ENCODE measurements around the gene CASZ1. TPM values are rescaled to one million over a fixed set of nuclear protein-coding genes. Genes with fewer than 3 reads are reported as not detected.

The CASZ1 gene
- total RNA-seq, 1 experiment from 2014 or later, result 11.7 TPM

DNA sequence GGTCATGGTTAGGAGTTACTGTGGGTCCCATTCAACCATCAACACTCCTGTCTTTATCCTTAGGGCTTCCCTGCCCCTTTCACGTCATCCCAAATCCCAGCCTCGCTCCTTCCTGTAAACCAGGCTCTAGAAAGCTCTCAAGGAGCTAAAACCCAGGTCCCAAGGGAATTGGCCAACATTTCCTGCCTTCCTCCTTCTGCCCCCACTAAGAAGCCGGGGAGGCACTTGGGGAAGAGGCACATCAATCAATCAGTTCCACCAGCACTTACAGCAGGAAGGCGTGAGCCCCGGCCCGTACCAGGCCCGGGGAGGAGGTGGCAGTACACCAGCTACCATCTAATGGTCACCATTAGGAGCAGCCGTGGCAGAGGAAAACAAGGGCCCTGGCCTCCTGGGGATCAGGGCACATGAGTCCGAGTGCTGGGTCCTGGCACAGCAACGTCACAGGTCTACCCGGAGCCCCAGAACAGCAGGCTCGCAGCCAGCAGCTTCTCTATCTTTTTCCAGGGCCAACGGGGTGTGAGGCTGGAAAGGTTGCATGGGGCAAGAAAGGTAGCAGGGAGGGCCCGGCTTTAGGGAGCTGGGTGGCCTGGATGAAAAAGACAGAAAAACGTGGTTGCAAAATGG is 108.6 kb downstream of the CASZ1 start (continued):
- TF ChIP-seq HMGXB4 (CRISPR knock-in tag; IDR thresholded peaks at IDR 0.05) (no peak), PRDM15 (CRISPR knock-in tag; IDR thresholded peaks at IDR 0.05) (no peak), KAT7 (CRISPR knock-in tag; IDR thresholded peaks at IDR 0.05; ENCODE audit: borderline replicate concordance) (no peak), SMAD4 (CRISPR knock-in tag; IDR thresholded peaks at IDR 0.05) (no peak), CREB1 (CRISPR knock-in tag; IDR thresholded peaks at IDR 0.05) (no peak), FOXJ3 (CRISPR knock-in tag; IDR thresholded peaks at IDR 0.05; ENCODE audit: borderline replicate concordance) (no peak), ZNF512 (CRISPR knock-in tag; IDR thresholded peaks at IDR 0.05; ENCODE audit: borderline replicate concordance) (no peak), ATF1 (CRISPR knock-in tag; IDR thresholded peaks at IDR 0.05) (no peak), MLX (CRISPR knock-in tag; IDR thresholded peaks at IDR 0.05) (no peak)

- Mint-ChIP-seq H3K4me1 (peaks cover 32% of the 10 kb centered on the region), H3K27me3 (ENCODE audit: low read depth) (no peaks in the 10 kb centered on the region), H3K36me3 (no peaks in the 10 kb centered on the region), H3K9me3 (no peaks in the 10 kb centered on the region), H3K4me3 (no peak overlapping the region), H3K27ac (peak overlapping the region; percentile 23; the same call in 1 of the 2 replicates)
- CTCF ChIA-PET, result interaction anchor here (0.7 to 1.8 kb wide), 3 partner anchors 10 to 223 kb away, joined by 3 to 4 read pairs (median 3); no protein-coding TSS in a partner anchor
- no peak for TF ChIP-seq HMGXB4 (CRISPR knock-in tag; IDR thresholded peaks at IDR 0.05)
- no peak for TF ChIP-seq ZNF121 (CRISPR knock-in tag; IDR thresholded peaks at IDR 0.05)
- no peak for TF ChIP-seq IRF2 (CRISPR knock-in tag; IDR thresholded peaks at IDR 0.05; ENCODE audit: borderline replicate concordance, low read depth)
- TF ChIP-seq IRF1 (CRISPR knock-in tag; IDR thresholded peaks at IDR 0.05), result no peak
- no peak for TF ChIP-seq OVOL2 (CRISPR knock-in tag; IDR thresholded peaks at IDR 0.05; ENCODE audit: borderline replicate concordance)
- TF ChIP-seq ZNF317 (CRISPR knock-in tag; IDR thresholded peaks at IDR 0.05; ENCODE audit: borderline replicate concordance, low read depth), result no peak
- TF ChIP-seq ELF4 (CRISPR knock-in tag; IDR thresholded peaks at IDR 0.05; ENCODE audit: low read depth), result no peak
- TF ChIP-seq USF2 (CRISPR knock-in tag; IDR thresholded peaks at IDR 0.05), result no peak
- TF ChIP-seq TCF7 (CRISPR knock-in tag; IDR thresholded peaks at IDR 0.05; ENCODE audit: low read depth), result no peak
- TF ChIP-seq CBFB (CRISPR knock-in tag; IDR thresholded peaks at IDR 0.05; ENCODE audit: low read depth), result no peak
- no peak for TF ChIP-seq ATF2 (CRISPR knock-in tag; IDR thresholded peaks at IDR 0.05; ENCODE audit: borderline replicate concordance, low read depth)
- no peak for TF ChIP-seq MXD4 (CRISPR knock-in tag; IDR thresholded peaks at IDR 0.05; ENCODE audit: borderline replicate concordance)
- TF ChIP-seq, protein P1, sequence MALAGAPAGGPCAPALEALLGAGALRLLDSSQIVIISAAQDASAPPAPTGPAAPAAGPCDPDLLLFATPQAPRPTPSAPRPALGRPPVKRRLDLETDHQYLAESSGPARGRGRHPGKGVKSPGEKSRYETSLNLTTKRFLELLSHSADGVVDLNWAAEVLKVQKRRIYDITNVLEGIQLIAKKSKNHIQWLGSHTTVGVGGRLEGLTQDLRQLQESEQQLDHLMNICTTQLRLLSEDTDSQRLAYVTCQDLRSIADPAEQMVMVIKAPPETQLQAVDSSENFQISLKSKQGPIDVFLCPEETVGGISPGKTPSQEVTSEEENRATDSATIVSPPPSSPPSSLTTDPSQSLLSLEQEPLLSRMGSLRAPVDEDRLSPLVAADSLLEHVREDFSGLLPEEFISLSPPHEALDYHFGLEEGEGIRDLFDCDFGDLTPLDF (CRISPR knock-in tag; IDR thresholded peaks at IDR 0.05), result no peak
- POLR2A ChIA-PET, result no interaction called here
- no peak for ATAC-seq
- DNase-seq (ENCODE audit: low spot score), result no peak
Observed at GRCh38 chr1:10687251-10687651, 109.2 kb downstream of the CASZ1 start.

Measured in WTC11 (cell line).